Measurements from ENCODE around the gene PDE4D.

Gene PDE4D

DNA sequence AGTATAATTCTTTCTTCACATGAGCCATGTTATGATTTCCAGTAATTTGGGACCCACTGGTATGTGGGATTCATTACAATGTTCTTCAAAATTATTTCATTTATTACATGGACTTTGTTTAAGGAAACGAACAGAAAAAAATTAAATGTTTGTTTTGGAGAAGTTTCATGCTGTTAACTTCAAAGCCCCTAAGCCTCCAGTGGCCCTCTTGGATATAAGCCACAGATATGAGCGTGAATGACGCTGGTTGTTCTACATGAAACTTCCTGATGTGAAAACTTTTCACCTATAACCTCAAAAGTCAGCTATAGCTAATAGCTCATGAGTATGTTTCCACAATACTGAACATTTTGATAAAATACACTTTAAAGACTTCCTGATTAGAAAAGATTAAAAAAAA lies 334.2 kb downstream of the PDE4D start (continued):
- TF ChIP-seq RARB (CRISPR knock-in tag; IDR thresholded peaks at IDR 0.05) (no peak), TCF4 (CRISPR knock-in tag; IDR thresholded peaks at IDR 0.05; ENCODE audit: borderline replicate concordance) (no peak), ZNF8 (CRISPR knock-in tag; IDR thresholded peaks at IDR 0.05) (no peak)
- TF ChIP-seq, protein P1, sequence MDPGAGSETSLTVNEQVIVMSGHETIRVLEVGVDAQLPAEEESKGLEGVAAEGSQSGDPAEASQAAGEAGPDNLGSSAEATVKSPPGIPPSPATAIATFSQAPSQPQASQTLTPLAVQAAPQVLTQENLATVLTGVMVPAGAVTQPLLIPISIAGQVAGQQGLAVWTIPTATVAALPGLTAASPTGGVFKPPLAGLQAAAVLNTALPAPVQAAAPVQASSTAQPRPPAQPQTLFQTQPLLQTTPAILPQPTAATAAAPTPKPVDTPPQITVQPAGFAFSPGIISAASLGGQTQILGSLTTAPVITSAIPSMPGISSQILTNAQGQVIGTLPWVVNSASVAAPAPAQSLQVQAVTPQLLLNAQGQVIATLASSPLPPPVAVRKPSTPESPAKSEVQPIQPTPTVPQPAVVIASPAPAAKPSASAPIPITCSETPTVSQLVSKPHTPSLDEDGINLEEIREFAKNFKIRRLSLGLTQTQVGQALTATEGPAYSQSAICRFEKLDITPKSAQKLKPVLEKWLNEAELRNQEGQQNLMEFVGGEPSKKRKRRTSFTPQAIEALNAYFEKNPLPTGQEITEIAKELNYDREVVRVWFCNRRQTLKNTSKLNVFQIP (CRISPR knock-in tag; IDR thresholded peaks at IDR 0.05; ENCODE audit: borderline replicate concordance, low read depth) = no peak

DNA sequence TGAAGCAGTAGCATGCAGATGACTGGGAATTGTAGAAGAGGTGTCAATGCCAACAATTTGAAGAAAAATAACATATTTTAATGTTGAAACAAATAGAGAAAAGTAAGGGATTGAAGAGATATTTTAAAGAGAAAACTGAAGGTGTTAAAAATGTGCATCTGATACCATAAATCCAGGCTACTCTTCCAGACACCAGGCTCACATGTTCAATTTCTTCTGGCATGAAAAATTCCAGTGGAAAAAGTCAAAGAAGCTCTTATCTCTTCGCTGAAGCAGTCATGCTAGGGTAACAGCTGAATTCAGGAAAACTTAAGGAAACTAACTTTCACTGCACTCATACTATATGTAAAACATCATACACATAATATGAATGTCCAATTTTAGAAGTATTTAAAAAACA lies 335.0 kb downstream of the PDE4D start:
- TF ChIP-seq ZNF8 (CRISPR knock-in tag; IDR thresholded peaks at IDR 0.05) = no peak
- TF ChIP-seq ARNTL (CRISPR knock-in tag; IDR thresholded peaks at IDR 0.05; ENCODE audit: borderline replicate concordance, low read depth) = no peak
- TF ChIP-seq ZNF565 (CRISPR knock-in tag; conservative IDR thresholded peaks at IDR 0.05; ENCODE audit: low read depth) = no peak
- TF ChIP-seq GLIS3 (CRISPR knock-in tag; IDR thresholded peaks at IDR 0.05) = no peak
- no peak for TF ChIP-seq OSR1 (CRISPR knock-in tag; IDR thresholded peaks at IDR 0.05)
- TF ChIP-seq CSDC2 (CRISPR knock-in tag; IDR thresholded peaks at IDR 0.05) = no peak
- TF ChIP-seq, protein P2, sequence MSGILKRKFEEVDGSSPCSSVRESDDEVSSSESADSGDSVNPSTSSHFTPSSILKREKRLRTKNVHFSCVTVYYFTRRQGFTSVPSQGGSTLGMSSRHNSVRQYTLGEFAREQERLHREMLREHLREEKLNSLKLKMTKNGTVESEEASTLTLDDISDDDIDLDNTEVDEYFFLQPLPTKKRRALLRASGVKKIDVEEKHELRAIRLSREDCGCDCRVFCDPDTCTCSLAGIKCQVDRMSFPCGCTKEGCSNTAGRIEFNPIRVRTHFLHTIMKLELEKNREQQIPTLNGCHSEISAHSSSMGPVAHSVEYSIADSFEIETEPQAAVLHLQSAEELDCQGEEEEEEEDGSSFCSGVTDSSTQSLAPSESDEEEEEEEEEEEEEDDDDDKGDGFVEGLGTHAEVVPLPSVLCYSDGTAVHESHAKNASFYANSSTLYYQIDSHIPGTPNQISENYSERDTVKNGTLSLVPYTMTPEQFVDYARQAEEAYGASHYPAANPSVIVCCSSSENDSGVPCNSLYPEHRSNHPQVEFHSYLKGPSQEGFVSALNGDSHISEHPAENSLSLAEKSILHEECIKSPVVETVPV (CRISPR knock-in tag; IDR thresholded peaks at IDR 0.05) = no peak
- no peak for TF ChIP-seq TOX (CRISPR knock-in tag; IDR thresholded peaks at IDR 0.05; ENCODE audit: borderline replicate concordance)
- TF ChIP-seq, protein P3, sequence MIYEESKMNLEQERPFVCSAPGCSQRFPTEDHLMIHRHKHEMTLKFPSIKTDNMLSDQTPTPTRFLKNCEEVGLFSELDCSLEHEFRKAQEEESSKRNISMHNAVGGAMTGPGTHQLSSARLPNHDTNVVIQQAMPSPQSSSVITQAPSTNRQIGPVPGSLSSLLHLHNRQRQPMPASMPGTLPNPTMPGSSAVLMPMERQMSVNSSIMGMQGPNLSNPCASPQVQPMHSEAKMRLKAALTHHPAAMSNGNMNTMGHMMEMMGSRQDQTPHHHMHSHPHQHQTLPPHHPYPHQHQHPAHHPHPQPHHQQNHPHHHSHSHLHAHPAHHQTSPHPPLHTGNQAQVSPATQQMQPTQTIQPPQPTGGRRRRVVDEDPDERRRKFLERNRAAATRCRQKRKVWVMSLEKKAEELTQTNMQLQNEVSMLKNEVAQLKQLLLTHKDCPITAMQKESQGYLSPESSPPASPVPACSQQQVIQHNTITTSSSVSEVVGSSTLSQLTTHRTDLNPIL (CRISPR knock-in tag; IDR thresholded peaks at IDR 0.05; ENCODE audit: low read depth) = no peak
- TF ChIP-seq ISL1 (CRISPR knock-in tag; IDR thresholded peaks at IDR 0.05) = no peak
- TF ChIP-seq SNAI2 (CRISPR knock-in tag; IDR thresholded peaks at IDR 0.05) = no peak
- no peak for TF ChIP-seq PPARA (CRISPR knock-in tag; IDR thresholded peaks at IDR 0.05; ENCODE audit: borderline replicate concordance)
- TF ChIP-seq, protein P4, sequence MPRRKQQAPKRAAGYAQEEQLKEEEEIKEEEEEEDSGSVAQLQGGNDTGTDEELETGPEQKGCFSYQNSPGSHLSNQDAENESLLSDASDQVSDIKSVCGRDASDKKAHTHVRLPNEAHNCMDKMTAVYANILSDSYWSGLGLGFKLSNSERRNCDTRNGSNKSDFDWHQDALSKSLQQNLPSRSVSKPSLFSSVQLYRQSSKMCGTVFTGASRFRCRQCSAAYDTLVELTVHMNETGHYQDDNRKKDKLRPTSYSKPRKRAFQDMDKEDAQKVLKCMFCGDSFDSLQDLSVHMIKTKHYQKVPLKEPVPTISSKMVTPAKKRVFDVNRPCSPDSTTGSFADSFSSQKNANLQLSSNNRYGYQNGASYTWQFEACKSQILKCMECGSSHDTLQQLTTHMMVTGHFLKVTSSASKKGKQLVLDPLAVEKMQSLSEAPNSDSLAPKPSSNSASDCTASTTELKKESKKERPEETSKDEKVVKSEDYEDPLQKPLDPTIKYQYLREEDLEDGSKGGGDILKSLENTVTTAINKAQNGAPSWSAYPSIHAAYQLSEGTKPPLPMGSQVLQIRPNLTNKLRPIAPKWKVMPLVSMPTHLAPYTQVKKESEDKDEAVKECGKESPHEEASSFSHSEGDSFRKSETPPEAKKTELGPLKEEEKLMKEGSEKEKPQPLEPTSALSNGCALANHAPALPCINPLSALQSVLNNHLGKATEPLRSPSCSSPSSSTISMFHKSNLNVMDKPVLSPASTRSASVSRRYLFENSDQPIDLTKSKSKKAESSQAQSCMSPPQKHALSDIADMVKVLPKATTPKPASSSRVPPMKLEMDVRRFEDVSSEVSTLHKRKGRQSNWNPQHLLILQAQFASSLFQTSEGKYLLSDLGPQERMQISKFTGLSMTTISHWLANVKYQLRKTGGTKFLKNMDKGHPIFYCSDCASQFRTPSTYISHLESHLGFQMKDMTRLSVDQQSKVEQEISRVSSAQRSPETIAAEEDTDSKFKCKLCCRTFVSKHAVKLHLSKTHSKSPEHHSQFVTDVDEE (CRISPR knock-in tag; IDR thresholded peaks at IDR 0.05) = no peak
- TF ChIP-seq, protein P1 (CRISPR knock-in tag; IDR thresholded peaks at IDR 0.05; ENCODE audit: borderline replicate concordance, low read depth) = no peak
- TF ChIP-seq ZFP30 (CRISPR knock-in tag; IDR thresholded peaks at IDR 0.05) = no peak
- TF ChIP-seq TCF4 (CRISPR knock-in tag; IDR thresholded peaks at IDR 0.05; ENCODE audit: borderline replicate concordance) = no peak
- ATAC-seq = no peak

DNA sequence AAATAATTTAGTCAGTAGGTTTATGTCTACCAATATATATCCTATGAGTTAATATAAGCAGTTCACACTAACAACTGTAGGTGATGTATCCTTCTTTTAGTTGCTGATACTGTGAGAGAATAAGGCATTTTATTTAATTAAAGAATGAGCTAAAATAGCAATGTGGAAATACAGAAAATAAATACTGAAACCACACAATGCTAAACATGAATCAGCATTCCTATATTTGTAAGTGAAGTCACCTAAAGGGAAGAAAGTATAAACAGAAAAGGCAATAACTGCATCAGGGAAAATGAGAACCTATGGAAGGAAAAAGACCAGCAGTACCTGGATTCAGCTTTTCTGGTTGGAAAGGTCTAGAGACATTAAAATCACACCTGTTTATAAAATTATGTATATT lies 336.0 kb downstream of the PDE4D start:
- ATAC-seq = no peak
- TF ChIP-seq TOX (CRISPR knock-in tag; IDR thresholded peaks at IDR 0.05; ENCODE audit: borderline replicate concordance) (no peak), OSR1 (CRISPR knock-in tag; IDR thresholded peaks at IDR 0.05) (no peak), ZC3H10 (CRISPR knock-in tag; IDR thresholded peaks at IDR 0.05) (no peak), ZFP3 (CRISPR knock-in tag; IDR thresholded peaks at IDR 0.05) (no peak), BACH2 (CRISPR knock-in tag; IDR thresholded peaks at IDR 0.05; ENCODE audit: borderline replicate concordance) (no peak), TCF4 (CRISPR knock-in tag; IDR thresholded peaks at IDR 0.05; ENCODE audit: borderline replicate concordance) (no peak), ZNF70 (CRISPR knock-in tag; IDR thresholded peaks at IDR 0.05) (no peak), CSDC2 (CRISPR knock-in tag; IDR thresholded peaks at IDR 0.05) (no peak), SNAI2 (CRISPR knock-in tag; IDR thresholded peaks at IDR 0.05) (no peak)
- TF ChIP-seq, protein P3 (CRISPR knock-in tag; IDR thresholded peaks at IDR 0.05; ENCODE audit: low read depth) = no peak
- TF ChIP-seq, protein P2 (CRISPR knock-in tag; IDR thresholded peaks at IDR 0.05) = no peak
- TF ChIP-seq, protein P1 (CRISPR knock-in tag; IDR thresholded peaks at IDR 0.05; ENCODE audit: borderline replicate concordance, low read depth) = no peak
- TF ChIP-seq, protein P5, sequence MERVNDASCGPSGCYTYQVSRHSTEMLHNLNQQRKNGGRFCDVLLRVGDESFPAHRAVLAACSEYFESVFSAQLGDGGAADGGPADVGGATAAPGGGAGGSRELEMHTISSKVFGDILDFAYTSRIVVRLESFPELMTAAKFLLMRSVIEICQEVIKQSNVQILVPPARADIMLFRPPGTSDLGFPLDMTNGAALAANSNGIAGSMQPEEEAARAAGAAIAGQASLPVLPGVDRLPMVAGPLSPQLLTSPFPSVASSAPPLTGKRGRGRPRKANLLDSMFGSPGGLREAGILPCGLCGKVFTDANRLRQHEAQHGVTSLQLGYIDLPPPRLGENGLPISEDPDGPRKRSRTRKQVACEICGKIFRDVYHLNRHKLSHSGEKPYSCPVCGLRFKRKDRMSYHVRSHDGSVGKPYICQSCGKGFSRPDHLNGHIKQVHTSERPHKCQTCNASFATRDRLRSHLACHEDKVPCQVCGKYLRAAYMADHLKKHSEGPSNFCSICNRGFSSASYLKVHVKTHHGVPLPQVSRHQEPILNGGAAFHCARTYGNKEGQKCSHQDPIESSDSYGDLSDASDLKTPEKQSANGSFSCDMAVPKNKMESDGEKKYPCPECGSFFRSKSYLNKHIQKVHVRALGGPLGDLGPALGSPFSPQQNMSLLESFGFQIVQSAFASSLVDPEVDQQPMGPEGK (CRISPR knock-in tag; IDR thresholded peaks at IDR 0.05; ENCODE audit: borderline replicate concordance) = no peak

Data from SK-N-SH treated with all-trans-retinoic acid at 6 μM for 48 hours (cell line).